DND-41 (cell line): ENCODE measurements around the gene TMA7.
"Not testable (repeated sequence)": the region's sequence is repeated elsewhere in the genome, so short reads cannot be mapped to it uniquely, and the experiment has no call there.

Source experiments
- ATAC-seq: fragments of 200-7000 bp; cut with Tn5 transposase; 3 replicates; pipeline ENCODE4 v1.9.1; 2021; ENCODE audit warnings: low read depth; ENCODE audit not compliant: insufficient read depth
- DNase-seq: peaks from one replicate; pipeline ENCODE4 v3.0.0-alpha.2; 2020
- H2AFZ ChIP-seq: 2 replicates; pipeline ENCODE4 v1.6.0; 2012; ENCODE audit warnings: low read depth, low read length
- H3K27ac ChIP-seq: 2 replicates; pipeline ENCODE4 v1.5.1; 2012; ENCODE audit warnings: low read length, inconsistent platforms
- H3K27me3 ChIP-seq: fragments of 200-600 bp; sonication (generic); 2 replicates; pipeline ENCODE4 v1.6.0; 2012; ENCODE audit warnings: low read length, mild to moderate bottlenecking, inconsistent platforms; ENCODE audit not compliant: insufficient read depth, poor library complexity
- H3K36me3 ChIP-seq: 2 replicates; pipeline ENCODE4 v1.5.1; 2012; ENCODE audit warnings: low read length, inconsistent platforms; ENCODE audit not compliant: insufficient read depth
- H3K4me1 ChIP-seq: 2 replicates; pipeline ENCODE4 v1.5.1; 2012; ENCODE audit warnings: mild to moderate bottlenecking, low read length; ENCODE audit not compliant: insufficient read depth
- H3K4me2 ChIP-seq: 2 replicates; pipeline ENCODE4 v1.6.0; 2012; ENCODE audit warnings: mild to moderate bottlenecking, moderate library complexity, low read length, inconsistent platforms; ENCODE audit not compliant: insufficient read depth
- H3K4me3 ChIP-seq, 2 experiments: fragments of 200-600 bp in 1 of 2; shearing (Covaris generic) in 1 of 2; 2 replicates each; pipeline ENCODE4 v1.5.1; 2012 to 2016; ENCODE audit warnings: inconsistent platforms in 2 of 2, low read length in 2 of 2, mild to moderate bottlenecking in 2 of 2, low read depth in 1 of 2, moderate library complexity in 1 of 2
- H3K79me2 ChIP-seq: 2 replicates; pipeline ENCODE4 v1.6.0; 2012; ENCODE audit warnings: low read length, inconsistent platforms; ENCODE audit not compliant: insufficient read depth
- H3K9ac ChIP-seq: 2 replicates; pipeline ENCODE4 v1.6.0; 2012; ENCODE audit warnings: low read depth, mild to moderate bottlenecking, inconsistent platforms, low read length, moderate library complexity
- H3K9me3 ChIP-seq: 2 replicates; pipeline ENCODE4 v1.5.1; 2012; ENCODE audit warnings: low read length, moderate library complexity, mild to moderate bottlenecking, inconsistent platforms; ENCODE audit not compliant: insufficient read depth, severe bottlenecking
- H4K20me1 ChIP-seq: 2 replicates; pipeline ENCODE4 v1.6.0; 2012; ENCODE audit warnings: low read length; ENCODE audit not compliant: insufficient read depth
- EZH2 ChIP-seq: IDR thresholded peaks from 3 replicates; pipeline ENCODE4 v1.6.1; 2012; ENCODE audit warnings: borderline replicate concordance, low read depth, mild to moderate bottlenecking, moderate library complexity, low read length, inconsistent platforms; ENCODE audit not compliant: severe bottlenecking
- TF ChIP-seq, protein P1 (sequence below): IDR thresholded peaks from 2 replicates; pipeline ENCODE4 v1.5.1; 2012; ENCODE audit warnings: borderline replicate concordance, low read length, moderate library complexity, mild to moderate bottlenecking; ENCODE audit not compliant: poor library complexity, severe bottlenecking; ENCODE audit errors: extremely low read depth

TMA7 gene

DNA sequence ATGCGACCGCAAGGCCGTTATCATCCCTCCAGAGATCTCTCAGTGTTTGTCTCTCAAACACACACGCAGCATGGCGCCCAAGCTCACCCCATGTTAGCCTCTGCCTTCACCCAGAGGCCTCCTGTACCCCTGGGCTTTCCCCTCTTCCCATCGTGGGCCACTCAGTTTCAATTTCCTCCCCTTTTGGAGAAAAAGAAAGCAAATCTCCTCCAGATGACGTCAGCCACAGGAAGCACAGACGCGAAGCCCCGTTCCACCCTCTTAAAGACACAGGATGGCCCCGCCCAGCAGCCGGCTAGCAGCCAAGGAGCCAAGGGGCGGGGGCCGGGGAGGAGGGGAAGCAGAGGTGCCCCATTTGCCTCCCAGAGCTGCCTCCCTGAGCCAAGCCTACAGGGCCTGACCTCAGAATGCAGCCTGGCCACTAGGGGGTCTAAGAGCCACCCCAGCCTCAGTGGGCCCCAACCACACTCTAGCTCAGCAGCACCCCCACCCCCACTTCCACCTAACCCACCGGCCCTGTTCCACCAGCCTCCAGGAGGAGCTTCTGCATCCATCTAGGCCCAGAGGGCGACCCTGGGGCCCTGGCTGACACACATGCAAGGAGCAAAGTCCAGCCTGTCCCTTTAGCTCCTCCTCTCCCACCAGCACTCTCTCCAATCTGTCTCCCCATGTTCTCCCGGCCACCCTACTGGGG is 33.0 kb downstream of the TMA7 start:
- peak; percentile 96 for DNase-seq
- Histone ChIP-seq H3K9ac (peak overlapping the region; percentile 85), H3K27ac (peak overlapping the region; percentile 93), H3K36me3 (peaks cover 25% of the 10 kb centered on the region), H3K4me1 (peaks cover 53% of the 10 kb centered on the region), H3K79me2 (peaks cover 44% of the 10 kb centered on the region), H3K9me3 (no peaks in the 10 kb centered on the region), H3K27me3 (no peaks in the 10 kb centered on the region), H4K20me1 (peaks cover 22% of the 10 kb centered on the region), H3K4me3 (peak overlapping the region; percentile 53 to 86), H2AFZ (peak overlapping the region; percentile 78), H3K4me2 (peak overlapping the region; percentile 83)
- peak; percentile 88 for ATAC-seq
- TF ChIP-seq EZH2, result no peak
- TF ChIP-seq, protein P1, sequence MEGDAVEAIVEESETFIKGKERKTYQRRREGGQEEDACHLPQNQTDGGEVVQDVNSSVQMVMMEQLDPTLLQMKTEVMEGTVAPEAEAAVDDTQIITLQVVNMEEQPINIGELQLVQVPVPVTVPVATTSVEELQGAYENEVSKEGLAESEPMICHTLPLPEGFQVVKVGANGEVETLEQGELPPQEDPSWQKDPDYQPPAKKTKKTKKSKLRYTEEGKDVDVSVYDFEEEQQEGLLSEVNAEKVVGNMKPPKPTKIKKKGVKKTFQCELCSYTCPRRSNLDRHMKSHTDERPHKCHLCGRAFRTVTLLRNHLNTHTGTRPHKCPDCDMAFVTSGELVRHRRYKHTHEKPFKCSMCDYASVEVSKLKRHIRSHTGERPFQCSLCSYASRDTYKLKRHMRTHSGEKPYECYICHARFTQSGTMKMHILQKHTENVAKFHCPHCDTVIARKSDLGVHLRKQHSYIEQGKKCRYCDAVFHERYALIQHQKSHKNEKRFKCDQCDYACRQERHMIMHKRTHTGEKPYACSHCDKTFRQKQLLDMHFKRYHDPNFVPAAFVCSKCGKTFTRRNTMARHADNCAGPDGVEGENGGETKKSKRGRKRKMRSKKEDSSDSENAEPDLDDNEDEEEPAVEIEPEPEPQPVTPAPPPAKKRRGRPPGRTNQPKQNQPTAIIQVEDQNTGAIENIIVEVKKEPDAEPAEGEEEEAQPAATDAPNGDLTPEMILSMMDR, result peak; percentile 57

DNA sequence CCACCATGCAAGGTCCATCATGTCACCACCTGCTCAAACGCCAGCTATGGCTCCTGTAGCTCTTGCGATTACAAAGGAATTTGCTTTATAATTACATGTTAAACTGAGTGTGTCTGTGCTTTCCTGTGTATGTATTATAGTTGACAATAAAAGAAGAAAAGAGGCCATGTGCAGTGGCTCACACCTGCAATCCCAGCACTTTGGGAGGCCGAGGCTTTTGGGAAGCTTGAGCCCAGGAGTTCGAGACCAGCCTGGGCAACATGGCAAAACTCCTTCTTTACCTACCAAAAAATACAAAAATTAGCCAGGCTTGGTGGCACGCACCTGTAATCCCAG is 33.5 kb downstream of the TMA7 start:
- Histone ChIP-seq H3K4me2 (peak overlapping the region; percentile 83), H3K36me3 (peaks cover 19% of the 10 kb centered on the region), H3K9me3 (no peaks in the 10 kb centered on the region), H4K20me1 (peaks cover 24% of the 10 kb centered on the region), H3K27me3 (no peaks in the 10 kb centered on the region), H3K9ac (peak overlapping the region; percentile 85), H3K27ac (peak overlapping the region; percentile 66), H3K4me1 (peaks cover 53% of the 10 kb centered on the region), H3K79me2 (peaks cover 39% of the 10 kb centered on the region), H2AFZ (peak overlapping the region; percentile 67), H3K4me3 (peak overlapping the region in 1 of 2 experiments; percentile 86; a peak in 2 of 4 replicates)
- ATAC-seq, result no peak
- DNase-seq, result no peak
- TF ChIP-seq, protein P1, result no peak
- TF ChIP-seq EZH2, result no peak

DNA sequence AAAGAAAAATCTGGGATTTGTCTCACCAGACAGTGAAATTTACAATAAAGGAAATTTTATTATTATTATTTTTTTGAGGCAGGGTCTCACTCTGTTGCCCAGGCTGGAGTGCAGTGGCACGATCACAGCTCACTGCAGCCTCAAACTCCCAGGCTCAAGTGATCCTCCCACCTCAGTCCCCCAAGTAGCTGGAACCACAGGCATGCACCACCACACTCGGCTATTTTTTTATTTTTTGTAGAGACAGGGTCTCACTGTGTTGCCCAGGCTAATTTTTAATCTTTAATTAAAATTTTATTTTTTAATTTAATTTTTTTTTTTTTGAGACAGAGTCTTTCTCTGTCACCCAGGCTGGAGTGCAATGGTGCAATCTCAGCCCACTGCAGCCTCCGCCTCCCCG is 34.0 kb downstream of the TMA7 start:
- not testable (repeated sequence) for H3K9ac ChIP-seq, ATAC-seq, H3K4me3 ChIP-seq, DNase-seq, H3K27me3 ChIP-seq, H2AFZ ChIP-seq, H3K9me3 ChIP-seq, H3K4me2 ChIP-seq, H3K27ac ChIP-seq
- peaks cover 28% of the 10 kb centered on the region for H4K20me1 ChIP-seq
- H3K79me2 ChIP-seq, result peaks cover 35% of the 10 kb centered on the region
- H3K36me3 ChIP-seq, result peaks cover 15% of the 10 kb centered on the region
- peaks cover 53% of the 10 kb centered on the region for H3K4me1 ChIP-seq

DNA sequence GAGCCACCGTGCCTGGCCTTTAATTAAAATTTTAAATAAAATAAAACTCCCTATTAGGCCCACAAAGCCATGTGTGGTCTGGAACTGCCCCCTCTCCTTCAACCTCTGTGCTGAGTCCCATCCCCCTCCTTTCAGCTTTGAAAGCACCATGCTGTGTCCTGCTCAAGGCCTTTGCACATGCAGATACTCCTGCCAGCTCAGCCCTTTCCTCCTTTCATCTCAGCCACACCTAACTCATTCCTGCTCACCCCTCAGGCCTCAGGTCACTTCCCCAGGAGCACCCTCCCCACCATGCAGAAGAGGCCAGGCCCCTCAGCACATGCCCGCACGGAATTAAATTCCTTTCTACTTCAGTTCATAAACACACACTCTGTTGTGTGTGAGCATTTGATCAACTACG is 34.6 kb downstream of the TMA7 start:
- Histone ChIP-seq H3K4me3 (no peak overlapping the region), H3K79me2 (peaks cover 29% of the 10 kb centered on the region), H3K4me2 (no peak overlapping the region), H3K9ac (no peak overlapping the region), H4K20me1 (peaks cover 23% of the 10 kb centered on the region), H2AFZ (no peak overlapping the region), H3K4me1 (peaks cover 53% of the 10 kb centered on the region), H3K27me3 (no peaks in the 10 kb centered on the region), H3K36me3 (peaks cover 9% of the 10 kb centered on the region), H3K27ac (no peak overlapping the region), H3K9me3 (no peaks in the 10 kb centered on the region)
- ATAC-seq (no peak), DNase-seq (no peak)
- TF ChIP-seq, protein P1, result no peak
- TF ChIP-seq EZH2, result no peak
